PC-9 (cell line): Measurements from ENCODE around the gene CTBP2.

Experiments
- EZH2 ChIP-seq: fragments of 200-600 bp; sonication (generic); IDR thresholded peaks from 2 replicates; pipeline ENCODE4 v1.8.0; 2017; ENCODE audit warnings: antibody characterized with exemption, low read depth
- TF ChIP-seq, protein P1 (sequence below): fragments of 200-600 bp; sonication (generic); conservative IDR thresholded peaks from 2 replicates; pipeline ENCODE4 v1.6.1; 2017; ENCODE audit warnings: mixed run types, antibody characterized with exemption, mild to moderate bottlenecking, moderate library complexity

DNA sequence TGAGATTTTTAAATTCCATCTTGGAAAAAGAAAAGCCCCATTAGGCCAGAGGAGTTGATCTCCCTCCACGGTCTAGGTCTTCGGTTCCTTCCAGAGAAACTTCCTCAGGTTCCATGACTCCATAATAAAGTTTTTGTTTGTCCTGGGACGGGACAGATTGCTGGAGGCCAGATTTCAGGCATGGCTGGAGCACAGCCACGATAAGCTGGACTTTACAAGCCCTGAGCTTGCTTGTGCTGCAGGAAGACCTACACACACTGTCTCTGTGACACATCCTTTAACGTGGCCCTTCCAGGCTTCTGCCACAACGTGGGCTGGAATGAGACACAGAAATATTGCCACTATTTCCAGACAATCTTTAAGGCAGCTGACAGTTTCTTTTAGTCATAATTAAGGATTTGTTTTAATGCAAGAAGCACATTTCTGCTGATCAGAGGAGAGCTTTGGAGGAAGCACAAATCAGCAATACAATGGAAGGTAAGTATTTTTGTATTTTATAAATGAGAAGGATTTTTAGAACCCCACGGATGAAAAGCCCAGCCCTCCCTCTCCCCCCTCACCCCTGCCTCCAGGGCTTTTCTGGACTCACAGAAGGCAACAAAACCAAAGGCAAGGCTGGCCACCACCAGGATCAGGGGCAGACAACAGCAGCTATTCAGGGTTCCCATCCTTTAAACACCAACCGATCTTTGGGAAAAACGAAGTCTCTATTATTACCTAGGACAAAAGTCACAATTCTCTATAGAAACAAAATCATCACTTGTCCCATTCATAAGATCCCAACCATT, 6.5 kb downstream of the CTBP2 start:
- TF ChIP-seq, protein P1, sequence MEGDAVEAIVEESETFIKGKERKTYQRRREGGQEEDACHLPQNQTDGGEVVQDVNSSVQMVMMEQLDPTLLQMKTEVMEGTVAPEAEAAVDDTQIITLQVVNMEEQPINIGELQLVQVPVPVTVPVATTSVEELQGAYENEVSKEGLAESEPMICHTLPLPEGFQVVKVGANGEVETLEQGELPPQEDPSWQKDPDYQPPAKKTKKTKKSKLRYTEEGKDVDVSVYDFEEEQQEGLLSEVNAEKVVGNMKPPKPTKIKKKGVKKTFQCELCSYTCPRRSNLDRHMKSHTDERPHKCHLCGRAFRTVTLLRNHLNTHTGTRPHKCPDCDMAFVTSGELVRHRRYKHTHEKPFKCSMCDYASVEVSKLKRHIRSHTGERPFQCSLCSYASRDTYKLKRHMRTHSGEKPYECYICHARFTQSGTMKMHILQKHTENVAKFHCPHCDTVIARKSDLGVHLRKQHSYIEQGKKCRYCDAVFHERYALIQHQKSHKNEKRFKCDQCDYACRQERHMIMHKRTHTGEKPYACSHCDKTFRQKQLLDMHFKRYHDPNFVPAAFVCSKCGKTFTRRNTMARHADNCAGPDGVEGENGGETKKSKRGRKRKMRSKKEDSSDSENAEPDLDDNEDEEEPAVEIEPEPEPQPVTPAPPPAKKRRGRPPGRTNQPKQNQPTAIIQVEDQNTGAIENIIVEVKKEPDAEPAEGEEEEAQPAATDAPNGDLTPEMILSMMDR = no peak
- no peak for TF ChIP-seq EZH2
